ENCODE data around the gene SPOCK1. TPM values are rescaled to one million over a fixed set of nuclear protein-coding genes. Genes with fewer than 3 reads are reported as not detected.

The SPOCK1 gene
- total and polyA plus RNA-seq, 2 of the 13 experiments (the other 11 are each of a cell fraction or from before 2014, with no cell fraction given), result 0.18 to 0.29 TPM

DNA sequence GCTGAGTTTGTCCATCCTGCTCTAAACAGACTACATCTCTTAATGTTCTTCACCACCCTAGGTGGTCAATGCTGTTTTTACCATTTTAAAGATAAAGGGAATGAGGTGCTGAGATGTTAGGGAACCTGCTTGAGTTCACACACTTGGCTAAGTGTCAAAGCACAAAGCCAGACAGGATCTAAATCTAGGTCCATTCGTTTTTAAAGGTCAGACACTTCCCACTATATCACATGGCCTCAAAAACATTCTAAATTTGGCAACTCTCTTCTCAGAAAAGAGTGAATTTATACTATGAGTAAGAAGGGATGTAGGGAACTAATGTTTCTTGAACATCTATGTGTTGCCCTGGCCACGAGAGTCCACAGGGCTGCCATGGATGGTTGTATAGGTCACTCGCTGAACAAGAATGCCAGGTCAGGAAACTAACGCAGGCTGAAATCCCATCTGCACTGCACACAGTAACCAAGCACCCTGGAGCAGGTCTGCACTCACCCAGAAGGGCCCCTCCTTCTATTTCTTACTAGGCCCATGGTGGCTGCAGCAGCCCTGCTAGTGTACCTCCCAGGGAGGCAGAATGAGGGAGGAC lies 213.0 kb downstream of the SPOCK1 start:
- intact Hi-C loops (cut with micrococcal nuclease; ENCODE audit: unreplicated experiment), result no loop called here
- CTCF ChIA-PET (ENCODE audit: low intra/inter-chr PET ratio, low total read pairs), result no interaction called here
- Histone ChIP-seq H3K4me3 (replicated peaks in 1 of 3; ENCODE audit: insufficient read depth in 1 of 3, low read depth in 2 of 3, low read length in 3 of 3) (no peak overlapping the region), H3K9me3 (ENCODE audit: low read length) (no peaks in the 10 kb centered on the region), H3K36me3 (replicated peaks in 1 of 2; ENCODE audit: control insufficient read depth in 1 of 2, insufficient read depth in 2 of 2, low read length in 2 of 2) (no peaks in the 10 kb centered on the region), H4K20me1 (ENCODE audit: insufficient read depth, low read length) (no peaks in the 10 kb centered on the region), H3K27me3 (ENCODE audit: control insufficient read depth in 1 of 2, insufficient read depth in 2 of 2, low read length in 2 of 2) (no peaks in the 10 kb centered on the region), H3K4me2 (ENCODE audit: low read depth, low read length) (no peak overlapping the region), H3K27ac (ENCODE audit: extremely low read length, insufficient read depth, low read length) (no peak overlapping the region), H3K4me1 (ENCODE audit: insufficient read depth, low read length) (no peaks in the 10 kb centered on the region), H3K79me2 (ENCODE audit: insufficient read depth, low read length) (no peaks in the 10 kb centered on the region), H2AFZ (ENCODE audit: low read length) (no peak overlapping the region), H3K9ac (ENCODE audit: insufficient read depth, low read depth, low read length) (no peak overlapping the region)
- ATAC-seq, result no peak
- no peak for FAIRE-seq
- no TSS peak for BruUV-seq (replicated peaks)
- no peak for DNase-seq (ENCODE audit: low spot score)
- in situ Hi-C loops (cut with HindIII; ENCODE audit: extremely low pct_ligation_motif_present, low pct_unique_long_range_greater_than_20kb), result no loop called here
- 7% methylated on average over 4 of the region's 4 CpGs for WGBS (ENCODE audit: low lambda C conversion rate)
- POLR2A ChIA-PET, result no interaction called here
- TF ChIP-seq, protein P1, sequence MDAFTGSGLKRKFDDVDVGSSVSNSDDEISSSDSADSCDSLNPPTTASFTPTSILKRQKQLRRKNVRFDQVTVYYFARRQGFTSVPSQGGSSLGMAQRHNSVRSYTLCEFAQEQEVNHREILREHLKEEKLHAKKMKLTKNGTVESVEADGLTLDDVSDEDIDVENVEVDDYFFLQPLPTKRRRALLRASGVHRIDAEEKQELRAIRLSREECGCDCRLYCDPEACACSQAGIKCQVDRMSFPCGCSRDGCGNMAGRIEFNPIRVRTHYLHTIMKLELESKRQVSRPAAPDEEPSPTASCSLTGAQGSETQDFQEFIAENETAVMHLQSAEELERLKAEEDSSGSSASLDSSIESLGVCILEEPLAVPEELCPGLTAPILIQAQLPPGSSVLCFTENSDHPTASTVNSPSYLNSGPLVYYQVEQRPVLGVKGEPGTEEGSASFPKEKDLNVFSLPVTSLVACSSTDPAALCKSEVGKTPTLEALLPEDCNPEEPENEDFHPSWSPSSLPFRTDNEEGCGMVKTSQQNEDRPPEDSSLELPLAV (CRISPR knock-in tag; conservative IDR thresholded peaks at IDR 0.05; ENCODE audit: low read depth), result no peak
- no peak for TF ChIP-seq ZKSCAN8 (CRISPR knock-in tag; IDR thresholded peaks at IDR 0.05; ENCODE audit: borderline replicate concordance)
- TF ChIP-seq ZFP36L1 (CRISPR knock-in tag; IDR thresholded peaks at IDR 0.05), result no peak
- TF ChIP-seq EED (CRISPR knock-in tag; IDR thresholded peaks at IDR 0.05), result no peak
- no peak for TF ChIP-seq ELK4 (CRISPR knock-in tag; IDR thresholded peaks at IDR 0.05; ENCODE audit: borderline replicate concordance)
- no peak for TF ChIP-seq MXI1 (IDR thresholded peaks at IDR 0.05; ENCODE audit: borderline replicate concordance, low read depth, low read length)
- TF ChIP-seq ZNF780A (CRISPR knock-in tag; IDR thresholded peaks at IDR 0.05), result no peak
- no peak for TF ChIP-seq MATR3 (CRISPR knock-in tag; IDR thresholded peaks at IDR 0.05)
- TF ChIP-seq ZNF609 (CRISPR knock-in tag; IDR thresholded peaks at IDR 0.05; ENCODE audit: borderline replicate concordance), result no peak
- no peak for TF ChIP-seq STAT5B (CRISPR knock-in tag; IDR thresholded peaks at IDR 0.05)
- TF ChIP-seq ZNF607 (CRISPR knock-in tag; IDR thresholded peaks at IDR 0.05; ENCODE audit: borderline replicate concordance), result no peak
- TF ChIP-seq ZC3H4 (CRISPR knock-in tag; IDR thresholded peaks at IDR 0.05; ENCODE audit: borderline replicate concordance), result no peak
- no peak for TF ChIP-seq ONECUT2 (CRISPR knock-in tag; IDR thresholded peaks at IDR 0.05)
- TF ChIP-seq ZNF761 (CRISPR knock-in tag; conservative IDR thresholded peaks at IDR 0.05), result no peak
- TF ChIP-seq MAZ (IDR thresholded peaks at IDR 0.05; ENCODE audit: borderline replicate concordance, low read depth, low read length), result no peak
- TF ChIP-seq MAZ (CRISPR knock-in tag; IDR thresholded peaks at IDR 0.05; ENCODE audit: low read depth), result no peak
- no peak for TF ChIP-seq EEA1 (CRISPR knock-in tag; IDR thresholded peaks at IDR 0.05; ENCODE audit: borderline replicate concordance)
- no peak for TF ChIP-seq EP300 (IDR thresholded peaks at IDR 0.05; ENCODE audit: low read depth in 2 of 2, low read length in 2 of 2)
- TF ChIP-seq EP300 (CRISPR knock-in tag; IDR thresholded peaks at IDR 0.05; ENCODE audit: borderline replicate concordance), result no peak
